Activated naive CD4-positive, alpha-beta T cell treated with anti-CD3 and anti-CD28 coated beads, Interleukin-2, amount 10 ng/mL, durations not matched to agents 7 days and 5 days (primary cell): Measurements from ENCODE around the gene RPRD1B.

Experiments used
- CTCF ChIA-PET: fragments of 350-600 bp; sonication (Branson Sonifier 250); formaldehyde crosslinking; loops from one replicate; lab custom pipeline; 2021; ENCODE audit warnings: antibody characterized with exemption; lab: Charles Lee
- DNase-seq: peaks from one replicate; pipeline ENCODE4 v3.0.0-alpha.2; 2020
- H3K27ac Mint-ChIP-seq: one replicate; pipeline ENCODE4 v1.8.0; 2021; ENCODE audit warnings: mild to moderate bottlenecking, moderate library complexity, mixed read lengths
- H3K27me3 Mint-ChIP-seq: one replicate; pipeline ENCODE4 v1.8.0; 2021; ENCODE audit warnings: mild to moderate bottlenecking, mixed read lengths
- H3K36me3 Mint-ChIP-seq: one replicate; pipeline ENCODE4 v1.8.0; 2021; ENCODE audit warnings: mixed read lengths
- H3K4me1 Mint-ChIP-seq: one replicate; pipeline ENCODE4 v1.8.0; 2021; ENCODE audit warnings: mixed read lengths
- H3K4me3 Mint-ChIP-seq: one replicate; pipeline ENCODE4 v1.8.0; 2021; ENCODE audit warnings: mild to moderate bottlenecking, moderate library complexity, mixed read lengths
- H3K9me3 Mint-ChIP-seq: one replicate; pipeline ENCODE4 v1.8.0; 2021; ENCODE audit warnings: mixed read lengths

The RPRD1B gene

GRCh38 chr20:38034961-38035360 lies 1.4 kb downstream of the RPRD1B start:
- no peaks in the 10 kb centered on the region for H3K9me3 Mint-ChIP-seq
- peaks cover 5% of the 10 kb centered on the region for H3K27me3 Mint-ChIP-seq
- peak overlapping the region; percentile 91 for H3K4me3 Mint-ChIP-seq
- H3K27ac Mint-ChIP-seq = peak overlapping the region; percentile 97
- CTCF ChIA-PET = interaction anchor here (1.4 kb wide), 1 partner anchor 16 kb away, joined by 3 read pairs; no protein-coding TSS in a partner anchor
- peaks cover 57% of the 10 kb centered on the region for H3K4me1 Mint-ChIP-seq
- H3K36me3 Mint-ChIP-seq = peaks cover 17% of the 10 kb centered on the region
- DNase-seq = no peak

- no peaks in the 10 kb centered on the region for H3K9me3 Mint-ChIP-seq
- H3K4me3 Mint-ChIP-seq = no peak overlapping the region
- peaks cover 5% of the 10 kb centered on the region for H3K27me3 Mint-ChIP-seq
- peaks cover 49% of the 10 kb centered on the region for H3K4me1 Mint-ChIP-seq
- CTCF ChIA-PET = interaction anchor here (0.9 kb wide), 1 partner anchor 472 kb away, joined by 3 read pairs; no protein-coding TSS in a partner anchor
- no peak for DNase-seq
- peaks cover 23% of the 10 kb centered on the region for H3K36me3 Mint-ChIP-seq
- H3K27ac Mint-ChIP-seq = no peak overlapping the region
Measured at GRCh38 chr20:38036366-38036765, 2.8 kb downstream of the RPRD1B start.

- CTCF ChIA-PET = interaction anchor here (1.7 kb wide), 1 partner anchor 11 kb away, joined by 5 read pairs; no protein-coding TSS in a partner anchor
- Mint-ChIP-seq H3K4me1 (peaks cover 25% of the 10 kb centered on the region), H3K27ac (no peak overlapping the region), H3K4me3 (no peak overlapping the region), H3K36me3 (peaks cover 44% of the 10 kb centered on the region), H3K9me3 (no peaks in the 10 kb centered on the region), H3K27me3 (no peaks in the 10 kb centered on the region)
- no peak for DNase-seq
Measured at GRCh38 chr20:38040276-38040675, 6.7 kb downstream of the RPRD1B start.

- H3K27me3 Mint-ChIP-seq = no peaks in the 10 kb centered on the region
- peaks cover 2% of the 10 kb centered on the region for H3K4me1 Mint-ChIP-seq
- CTCF ChIA-PET = interaction anchor here (1.9 kb wide), 2 partner anchors 14 to 177 kb away, joined by 4 to 8 read pairs; no protein-coding TSS in a partner anchor
- DNase-seq = no peak
- no peaks in the 10 kb centered on the region for H3K9me3 Mint-ChIP-seq
- H3K4me3 Mint-ChIP-seq = no peak overlapping the region
- H3K27ac Mint-ChIP-seq = no peak overlapping the region
- H3K36me3 Mint-ChIP-seq = peaks cover 41% of the 10 kb centered on the region
Measured at GRCh38 chr20:38043512-38044300, 10.2 kb downstream of the RPRD1B start.

- H3K9me3 Mint-ChIP-seq = no peaks in the 10 kb centered on the region
- no peaks in the 10 kb centered on the region for H3K27me3 Mint-ChIP-seq
- peaks cover 43% of the 10 kb centered on the region for H3K36me3 Mint-ChIP-seq
- no peak for DNase-seq
- H3K4me3 Mint-ChIP-seq = no peak overlapping the region
- CTCF ChIA-PET = interaction anchor here (1.9 kb wide), 2 partner anchors 13 to 176 kb away, joined by 4 to 8 read pairs; no protein-coding TSS in a partner anchor
- no peak overlapping the region for H3K27ac Mint-ChIP-seq
- H3K4me1 Mint-ChIP-seq = peaks cover 4% of the 10 kb centered on the region
Measured at GRCh38 chr20:38044685-38045084, 11.1 kb downstream of the RPRD1B start.

- no peak overlapping the region for H3K4me3 Mint-ChIP-seq
- H3K27ac Mint-ChIP-seq = no peak overlapping the region
- DNase-seq = no peak
- H3K36me3 Mint-ChIP-seq = peaks cover 39% of the 10 kb centered on the region
- H3K9me3 Mint-ChIP-seq = no peaks in the 10 kb centered on the region
- CTCF ChIA-PET = interaction anchor here (0.9 kb wide), 1 partner anchor 174 kb away, joined by 3 read pairs; no protein-coding TSS in a partner anchor
- H3K27me3 Mint-ChIP-seq = no peaks in the 10 kb centered on the region
- H3K4me1 Mint-ChIP-seq = peaks cover 12% of the 10 kb centered on the region
Measured at GRCh38 chr20:38046572-38046971, 13.0 kb downstream of the RPRD1B start.

- Mint-ChIP-seq H3K4me3 (no peak overlapping the region), H3K36me3 (peaks cover 17% of the 10 kb centered on the region), H3K9me3 (no peaks in the 10 kb centered on the region), H3K27ac (no peak overlapping the region), H3K27me3 (no peaks in the 10 kb centered on the region), H3K4me1 (peaks cover 15% of the 10 kb centered on the region)
- CTCF ChIA-PET = interaction anchor here (1.2 kb wide), 1 partner anchor 171 kb away, joined by 7 read pairs; no protein-coding TSS in a partner anchor
- no peak for DNase-seq
Measured at GRCh38 chr20:38049800-38050199, 16.3 kb downstream of the RPRD1B start.

- H3K27me3 Mint-ChIP-seq = no peaks in the 10 kb centered on the region
- DNase-seq = no peak
- peaks cover 17% of the 10 kb centered on the region for H3K36me3 Mint-ChIP-seq
- no peak overlapping the region for H3K4me3 Mint-ChIP-seq
- no peaks in the 10 kb centered on the region for H3K9me3 Mint-ChIP-seq
- H3K27ac Mint-ChIP-seq = no peak overlapping the region
- CTCF ChIA-PET = interaction anchor here (0.9 to 1.6 kb wide), 4 partner anchors 10 to 173 kb away, joined by 3 to 7 read pairs (median 5); no protein-coding TSS in a partner anchor
- H3K4me1 Mint-ChIP-seq = peaks cover 15% of the 10 kb centered on the region
Measured at GRCh38 chr20:38050686-38051085, 17.1 kb downstream of the RPRD1B start.

GRCh38 chr20:38052870-38053269 lies 19.3 kb downstream of the RPRD1B start:
- no peak overlapping the region for H3K27ac Mint-ChIP-seq
- H3K4me1 Mint-ChIP-seq = peaks cover 22% of the 10 kb centered on the region
- H3K4me3 Mint-ChIP-seq = no peak overlapping the region
- no peak for DNase-seq
- H3K9me3 Mint-ChIP-seq = no peaks in the 10 kb centered on the region
- no peaks in the 10 kb centered on the region for H3K27me3 Mint-ChIP-seq
- CTCF ChIA-PET = interaction anchor here (1.0 to 1.6 kb wide), 3 partner anchors 61 to 169 kb away, joined by 3 to 5 read pairs (median 4); no protein-coding TSS in a partner anchor
- peaks cover 21% of the 10 kb centered on the region for H3K36me3 Mint-ChIP-seq

GRCh38 chr20:38054647-38055046 lies 21.1 kb downstream of the RPRD1B start:
- H3K4me3 Mint-ChIP-seq = no peak overlapping the region
- H3K4me1 Mint-ChIP-seq = peaks cover 21% of the 10 kb centered on the region
- no peak for DNase-seq
- H3K27me3 Mint-ChIP-seq = no peaks in the 10 kb centered on the region
- H3K36me3 Mint-ChIP-seq = peaks cover 27% of the 10 kb centered on the region
- H3K9me3 Mint-ChIP-seq = no peaks in the 10 kb centered on the region
- H3K27ac Mint-ChIP-seq = no peak overlapping the region
- CTCF ChIA-PET = interaction anchor here (7.8 kb wide), 1 partner anchor 167 kb away, joined by 101 read pairs; no protein-coding TSS in a partner anchor

GRCh38 chr20:38055294-38055693 lies 21.7 kb downstream of the RPRD1B start:
- CTCF ChIA-PET = interaction anchor here (7.8 kb wide), 1 partner anchor 166 kb away, joined by 101 read pairs; no protein-coding TSS in a partner anchor
- no peak overlapping the region for H3K4me3 Mint-ChIP-seq
- H3K27me3 Mint-ChIP-seq = no peaks in the 10 kb centered on the region
- peaks cover 15% of the 10 kb centered on the region for H3K4me1 Mint-ChIP-seq
- no peak overlapping the region for H3K27ac Mint-ChIP-seq
- H3K36me3 Mint-ChIP-seq = peaks cover 27% of the 10 kb centered on the region
- no peak for DNase-seq
- no peaks in the 10 kb centered on the region for H3K9me3 Mint-ChIP-seq

GRCh38 chr20:38055848-38056247 lies 22.3 kb downstream of the RPRD1B start:
- Mint-ChIP-seq H3K27ac (no peak overlapping the region), H3K27me3 (no peaks in the 10 kb centered on the region), H3K4me1 (peaks cover 11% of the 10 kb centered on the region), H3K4me3 (no peak overlapping the region), H3K36me3 (peaks cover 28% of the 10 kb centered on the region), H3K9me3 (no peaks in the 10 kb centered on the region)
- CTCF ChIA-PET = interaction anchor here (7.8 kb wide), 1 partner anchor 166 kb away, joined by 101 read pairs; no protein-coding TSS in a partner anchor
- no peak for DNase-seq

- Mint-ChIP-seq H3K4me1 (peaks cover 11% of the 10 kb centered on the region), H3K27me3 (no peaks in the 10 kb centered on the region), H3K9me3 (no peaks in the 10 kb centered on the region), H3K27ac (peak overlapping the region; percentile 83), H3K4me3 (no peak overlapping the region), H3K36me3 (peaks cover 28% of the 10 kb centered on the region)
- DNase-seq = peak; percentile 83
- CTCF ChIA-PET = interaction anchor here (0.5 to 7.8 kb wide), 19 partner anchors 9 to 169 kb away, joined by 3 to 101 read pairs (median 5); partner anchors contain the start of genes RPRD1B, TGM2 and TTI1
Measured at GRCh38 chr20:38057351-38057972, 23.9 kb downstream of the RPRD1B start.

GRCh38 chr20:38059832-38060231 lies 26.3 kb downstream of the RPRD1B start:
- Mint-ChIP-seq H3K27me3 (no peaks in the 10 kb centered on the region), H3K36me3 (peaks cover 32% of the 10 kb centered on the region), H3K4me1 (peaks cover 7% of the 10 kb centered on the region), H3K27ac (no peak overlapping the region), H3K4me3 (no peak overlapping the region), H3K9me3 (no peaks in the 10 kb centered on the region)
- CTCF ChIA-PET = interaction anchor here (7.8 kb wide), 1 partner anchor 162 kb away, joined by 101 read pairs; no protein-coding TSS in a partner anchor
- no peak for DNase-seq
